Stimulated activated CD4-positive, alpha-beta T cell treated with anti-CD3 and anti-CD28 coated beads, Interleukin-12 subunit alpha, Interleukin-12 subunit beta, amount 100 ng/mL, for 24 hours (primary cell): Measurements from ENCODE around the gene UGGT2.
A peak's percentile ranks its signal among the peaks of the same experiment; 100 is the strongest.
"Not testable (repeated sequence)": the region's sequence is repeated elsewhere in the genome, so short reads cannot be mapped to it uniquely, and the experiment has no call there.

Experiments
- DNase-seq, 2 experiments: peaks; one replicate each; pipeline ENCODE4 v3.0.0-alpha.2; 2020; ENCODE audit warnings: low read depth in 2 of 2

The UGGT2 gene

DNA sequence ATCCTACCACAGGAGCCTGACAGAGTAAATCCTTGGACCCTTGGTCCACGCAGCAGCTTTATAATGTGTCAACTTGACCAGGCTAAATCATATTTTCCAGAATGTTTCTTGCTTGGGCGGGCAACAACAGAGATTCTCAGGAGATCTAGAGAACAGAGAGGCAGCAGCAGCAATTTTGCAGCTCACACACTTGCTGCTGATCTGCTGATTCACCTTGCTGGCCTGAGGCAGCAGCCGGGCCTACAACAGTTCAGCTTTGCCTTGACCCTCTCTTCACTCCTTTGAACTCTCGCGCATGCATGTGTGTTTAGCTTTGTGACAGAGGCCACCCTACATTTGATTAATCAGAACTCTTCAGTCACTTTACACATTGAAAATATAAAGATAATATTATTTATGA, 159.3 kb downstream of the UGGT2 start:
- no peak for DNase-seq

DNA sequence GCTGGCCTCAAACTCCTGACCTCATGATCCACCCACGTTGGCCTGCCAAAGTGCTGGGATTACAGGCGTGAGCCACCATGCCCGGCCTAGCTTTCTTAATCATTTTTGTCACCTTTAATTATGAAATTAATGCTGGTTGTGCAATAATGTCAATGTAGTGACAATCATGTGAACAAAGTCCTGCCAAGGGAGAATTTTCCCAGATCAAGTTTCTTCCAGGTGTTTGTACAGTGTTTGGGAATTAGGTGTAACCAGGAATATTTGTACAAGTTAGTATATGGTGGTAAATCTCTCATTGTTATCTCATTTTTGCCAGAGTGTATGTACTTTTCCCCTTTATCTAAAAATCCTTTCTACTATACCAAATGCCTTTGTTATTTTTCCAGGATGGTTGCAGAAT, 171.1 kb downstream of the UGGT2 start:
- DNase-seq: no peak

DNA sequence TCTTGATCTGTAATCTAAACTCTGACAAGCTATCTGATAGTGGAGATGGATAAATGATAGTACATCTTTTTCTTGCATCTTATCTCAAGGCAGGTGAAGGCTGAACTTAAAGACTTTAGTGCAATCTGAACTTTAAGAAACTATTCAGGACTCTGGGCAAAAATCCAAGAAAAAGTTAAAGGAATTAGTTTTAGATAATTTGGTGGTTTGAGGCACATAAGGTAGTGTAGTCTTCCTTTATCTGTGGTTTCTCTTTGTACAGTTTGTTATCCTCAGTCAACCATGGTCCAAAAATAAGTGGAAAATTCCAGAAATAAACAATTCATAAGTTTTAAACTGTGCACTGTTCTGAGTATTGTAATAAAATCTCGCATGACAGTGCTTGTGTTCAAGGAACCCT, 172.9 kb downstream of the UGGT2 start:
- no peak for DNase-seq

DNA sequence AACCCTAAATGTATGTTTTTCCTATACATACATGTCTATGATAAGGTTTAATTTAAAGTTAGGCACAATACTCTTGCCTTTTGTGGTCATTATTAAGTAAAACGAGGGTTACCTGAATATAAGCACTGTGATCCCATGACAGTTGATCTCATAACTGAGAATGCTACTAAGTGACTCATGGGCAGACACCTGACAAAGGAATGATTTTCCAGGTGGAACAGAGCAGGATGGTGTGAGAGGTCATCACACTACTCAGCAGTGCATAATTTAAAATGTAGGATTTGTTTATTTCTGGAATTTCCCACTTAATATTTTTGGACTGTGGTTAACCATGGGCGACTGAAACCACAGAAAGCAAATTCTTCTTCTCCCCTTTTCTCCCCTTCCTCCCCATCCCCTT, 178.9 kb downstream of the UGGT2 start:
- DNase-seq: no peak

DNA sequence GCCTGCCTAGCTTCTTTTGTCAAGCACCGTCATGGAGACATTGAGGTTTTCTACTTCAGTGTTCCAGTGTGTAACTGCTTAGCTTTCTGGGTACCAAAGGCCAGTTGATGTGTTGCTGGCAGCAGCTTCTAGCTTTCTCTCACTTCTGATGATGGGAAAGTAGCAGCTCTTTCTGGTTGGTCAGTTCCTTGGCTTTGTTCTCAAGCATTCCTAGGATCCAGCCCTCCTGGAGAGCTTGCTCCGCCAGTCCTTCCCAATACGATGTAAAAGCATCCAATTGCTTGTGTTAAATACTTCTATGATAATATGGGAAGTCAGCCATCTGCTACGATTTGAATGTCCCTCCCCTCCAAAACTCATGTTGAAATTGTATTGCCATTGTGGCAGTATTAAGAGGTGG, 182.8 kb downstream of the UGGT2 start:
- no peak for DNase-seq

DNA sequence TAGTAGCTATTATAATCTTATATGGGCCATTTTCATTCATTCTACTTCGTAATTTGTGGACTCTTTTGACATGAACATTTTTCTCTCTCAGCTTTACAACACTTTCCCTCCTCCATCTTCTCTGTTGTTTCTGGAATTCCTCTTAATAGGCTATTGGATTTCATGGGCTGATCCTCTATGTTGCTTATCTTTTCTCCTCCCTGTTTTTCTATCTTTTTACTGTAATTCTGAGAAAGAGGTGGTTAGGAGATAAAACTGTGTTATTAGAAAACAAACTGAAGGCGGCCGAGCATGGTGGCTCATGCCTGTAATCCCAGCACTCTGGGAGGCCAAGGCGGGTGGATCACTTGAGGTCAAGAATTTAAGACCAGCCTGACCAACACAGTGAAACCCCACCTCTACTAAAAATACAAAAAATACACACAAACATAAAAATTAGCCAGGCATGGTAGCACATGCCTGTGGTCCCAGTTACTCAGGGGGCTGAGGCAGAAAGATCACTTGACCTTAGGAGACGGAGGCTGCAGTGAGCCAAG, 188.1 kb downstream of the UGGT2 start:
- DNase-seq: no peak

DNA sequence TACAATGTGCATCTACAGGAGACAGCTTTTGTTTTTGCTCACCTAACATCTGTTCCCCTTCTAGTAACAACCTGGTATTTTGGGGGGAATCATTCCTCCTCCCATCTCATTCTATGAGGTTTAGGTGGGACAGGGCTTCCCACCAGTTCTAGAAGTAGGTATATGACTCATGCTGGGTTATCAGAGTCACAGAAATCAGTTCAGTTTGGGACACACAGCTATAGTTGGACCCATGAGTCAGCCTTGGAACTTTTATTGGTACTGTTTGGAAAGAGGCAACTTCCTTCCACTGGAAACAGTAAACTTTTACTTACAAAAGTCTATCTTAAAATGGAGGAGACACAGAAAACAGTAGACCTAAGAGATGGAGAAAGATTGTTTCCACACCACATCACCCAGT, 190.8 kb downstream of the UGGT2 start:
- no peak for DNase-seq

DNA sequence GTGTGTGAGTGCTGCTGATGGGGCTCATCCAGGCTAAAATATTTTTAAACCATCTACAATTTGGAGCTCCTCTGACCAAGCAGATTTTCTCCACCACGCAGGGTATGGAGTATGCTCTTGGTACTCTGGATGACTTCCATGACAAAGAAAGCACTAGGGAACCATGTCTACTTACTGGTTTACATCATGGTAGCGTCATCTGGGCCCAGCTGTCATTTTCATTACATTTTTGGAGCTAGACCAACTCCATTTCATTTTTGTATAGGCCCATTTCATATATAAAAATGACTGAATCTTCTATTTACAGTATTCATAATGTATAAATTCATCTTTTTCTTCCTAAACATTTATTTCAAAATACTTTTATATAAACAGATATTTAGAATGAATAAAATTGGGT, 191.9 kb downstream of the UGGT2 start:
- DNase-seq: no peak

DNA sequence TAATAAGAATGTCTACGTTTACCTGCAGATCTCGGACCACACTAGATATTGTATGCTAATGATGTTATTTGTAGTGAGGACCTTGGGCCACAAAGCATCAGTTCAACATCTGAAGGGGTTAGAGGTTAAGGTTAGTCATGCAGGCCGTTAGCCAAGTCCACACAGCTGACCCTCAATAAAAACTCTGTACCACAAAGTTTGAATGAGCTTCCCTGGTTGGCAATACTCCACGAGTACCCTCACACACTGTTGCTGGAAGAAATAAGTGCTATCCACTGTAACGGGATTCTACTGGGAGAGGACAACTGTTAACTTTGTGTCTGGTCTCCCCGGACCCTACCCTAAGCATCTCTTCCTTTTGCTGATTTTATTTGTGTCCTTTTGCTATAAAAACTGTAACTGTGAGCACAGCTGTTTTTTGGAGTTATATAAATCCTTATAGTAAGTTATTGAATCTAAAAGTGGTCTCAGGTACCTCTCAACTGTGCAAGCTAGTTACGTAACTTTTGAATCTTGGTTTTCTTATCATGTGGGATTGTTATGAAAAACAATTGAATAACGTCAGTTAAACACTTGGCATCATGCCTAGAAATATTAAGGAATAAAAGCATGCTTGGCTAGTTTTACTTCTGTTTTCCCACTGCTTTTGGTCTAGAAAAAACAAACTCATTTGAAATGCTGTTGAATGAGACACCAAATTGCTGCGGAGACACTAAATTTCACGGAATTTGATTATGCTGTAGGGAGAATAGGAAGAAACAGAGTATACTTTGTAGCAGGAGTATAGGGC, 194.7 kb downstream of the UGGT2 start:
- DNase-seq: no peak

DNA sequence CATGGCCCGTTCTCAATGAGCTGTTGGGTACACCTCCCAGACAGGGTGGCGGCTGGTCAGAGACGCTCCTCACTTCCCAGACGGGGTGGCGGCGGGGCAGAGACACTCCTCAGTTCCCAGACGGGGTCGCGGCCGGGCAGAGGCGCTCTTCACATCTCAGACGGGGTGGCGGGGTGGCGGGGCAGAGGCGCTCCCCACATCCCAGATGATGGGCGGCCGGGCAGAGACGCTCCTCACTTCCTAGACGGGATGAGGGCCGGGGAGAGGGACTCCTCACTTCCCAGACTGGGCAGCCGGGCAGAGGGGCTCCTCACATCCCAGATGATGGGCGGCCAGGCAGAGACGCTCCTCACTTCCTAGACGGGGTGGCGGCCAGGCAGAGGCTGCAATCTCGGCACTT, 207.5 kb downstream of the UGGT2 start:
- DNase-seq: not testable (repeated sequence)

DNA sequence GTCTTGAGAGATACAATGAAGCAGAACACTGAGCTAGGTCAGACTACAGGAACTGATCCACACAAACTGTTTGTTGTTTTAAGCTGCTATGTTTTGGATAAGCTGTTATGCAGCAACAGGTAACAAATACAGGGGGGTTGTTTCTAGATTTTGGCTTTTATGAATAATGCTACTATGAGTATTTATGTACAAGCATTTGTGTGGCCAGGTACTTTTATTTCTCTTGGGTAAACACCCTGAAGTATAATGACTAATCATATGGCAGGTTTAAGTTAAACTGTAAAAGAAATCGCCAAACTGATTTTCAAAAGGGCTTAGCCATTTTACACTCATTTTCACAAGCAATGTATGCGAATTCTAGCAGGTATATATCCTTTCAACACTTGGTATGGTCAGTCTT, 210.3 kb downstream of the UGGT2 start:
- no peak for DNase-seq

DNA sequence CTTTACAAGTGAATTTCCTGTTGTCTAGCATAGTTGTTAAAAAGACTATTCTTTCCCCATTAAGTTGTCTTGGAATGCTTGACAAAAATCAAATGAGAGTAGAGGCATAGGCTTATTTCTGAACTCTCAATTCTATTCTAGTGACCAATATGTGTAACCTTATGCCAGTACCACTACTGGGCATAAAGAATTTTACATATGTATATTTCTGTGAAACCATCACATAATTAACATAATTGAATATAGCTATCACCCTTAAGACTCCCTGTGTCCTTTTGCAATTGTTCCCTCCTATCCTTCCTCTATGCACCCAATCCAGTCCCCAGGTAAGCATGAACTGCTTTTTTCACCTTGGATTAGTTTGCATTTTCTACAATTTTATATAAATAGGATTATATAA, 211.3 kb downstream of the UGGT2 start:
- DNase-seq: no peak

DNA sequence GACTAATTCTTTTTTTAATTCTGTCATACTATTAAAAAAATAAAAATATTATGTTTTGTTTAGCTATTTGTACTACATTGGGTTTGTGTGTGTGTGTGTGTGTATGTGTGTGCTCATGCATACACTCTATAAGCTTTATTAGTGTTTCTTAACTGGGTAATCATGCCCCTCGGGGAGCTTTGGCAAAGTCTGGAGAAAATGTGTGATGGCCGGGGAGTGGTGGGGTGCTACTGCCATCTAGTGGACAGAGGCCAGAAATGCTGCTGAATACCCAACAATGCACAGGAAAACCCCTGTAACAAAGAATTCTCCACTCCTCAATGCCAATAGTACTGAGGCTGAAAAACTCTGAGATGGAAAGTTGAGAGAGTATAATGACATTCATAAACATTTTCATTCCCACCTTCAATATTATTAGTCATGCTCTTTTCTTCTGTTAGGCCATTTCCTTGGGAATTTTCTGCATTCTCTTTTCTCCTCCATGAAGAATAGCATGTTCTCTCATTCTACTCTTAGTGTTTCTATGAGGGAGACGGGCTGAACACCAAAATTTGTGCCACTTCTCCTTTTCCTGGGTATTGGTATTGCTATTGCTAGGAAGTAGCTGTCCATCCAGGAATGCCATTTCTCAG, 219.0 kb downstream of the UGGT2 start:
- peak; percentile 45 to 47 for DNase-seq

DNA sequence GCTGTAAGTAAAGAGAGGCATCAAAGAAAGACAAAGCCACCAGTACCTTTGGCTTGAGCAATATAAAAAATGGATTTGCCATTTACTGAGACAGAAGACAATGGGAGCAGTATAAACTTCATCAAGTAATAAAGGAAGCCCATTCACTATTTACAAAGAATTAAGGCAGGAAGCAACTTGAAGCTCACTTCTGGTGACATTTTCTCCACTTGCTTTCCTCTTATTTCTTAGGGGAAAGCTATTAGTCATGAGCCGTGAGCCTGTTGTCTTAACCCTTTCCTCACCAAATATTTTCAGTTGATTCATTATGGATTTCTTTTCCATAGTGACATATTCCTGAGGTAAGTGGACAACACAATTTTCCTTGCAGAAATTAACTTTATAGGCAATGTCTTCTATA, 219.5 kb downstream of the UGGT2 start:
- no peak for DNase-seq

DNA sequence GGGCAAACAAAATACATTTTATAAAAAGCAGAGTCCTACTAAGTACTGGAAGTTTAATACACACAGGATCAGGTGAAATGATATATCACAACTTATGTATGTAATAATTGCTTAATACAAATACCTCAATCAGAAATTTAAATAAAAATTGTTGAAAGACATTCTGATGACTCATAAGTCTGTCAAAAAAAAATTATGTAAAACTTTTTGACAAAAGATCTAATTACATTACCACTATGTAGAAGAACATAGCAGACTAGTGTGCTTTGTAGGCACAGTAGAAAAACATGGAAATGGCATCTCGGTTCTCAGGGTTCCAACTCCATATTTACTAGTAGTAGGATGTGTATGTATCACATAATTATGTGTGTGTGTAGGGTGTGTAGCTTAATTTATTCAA, 220.1 kb downstream of the UGGT2 start:
- no peak for DNase-seq

DNA sequence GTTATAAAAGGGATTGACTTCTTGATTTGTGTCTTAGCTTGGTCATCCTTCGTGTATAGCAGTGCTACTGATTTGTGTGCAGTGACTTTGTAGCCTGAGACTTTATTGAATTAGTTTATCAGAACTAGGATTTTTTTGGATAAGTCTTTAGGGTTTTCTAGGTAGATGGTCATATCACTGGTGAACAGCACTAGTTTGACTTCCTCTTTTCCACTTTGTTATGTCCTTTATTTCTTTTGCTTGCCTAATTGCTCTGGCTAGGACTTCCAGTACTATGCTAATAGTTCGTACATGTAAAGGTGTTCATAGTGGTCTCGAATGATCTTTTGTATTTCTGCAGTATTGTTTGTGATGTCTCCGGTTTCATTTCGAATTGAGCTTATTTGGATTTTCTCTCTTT, 230.9 kb downstream of the UGGT2 start:
- DNase-seq: no peak

DNA sequence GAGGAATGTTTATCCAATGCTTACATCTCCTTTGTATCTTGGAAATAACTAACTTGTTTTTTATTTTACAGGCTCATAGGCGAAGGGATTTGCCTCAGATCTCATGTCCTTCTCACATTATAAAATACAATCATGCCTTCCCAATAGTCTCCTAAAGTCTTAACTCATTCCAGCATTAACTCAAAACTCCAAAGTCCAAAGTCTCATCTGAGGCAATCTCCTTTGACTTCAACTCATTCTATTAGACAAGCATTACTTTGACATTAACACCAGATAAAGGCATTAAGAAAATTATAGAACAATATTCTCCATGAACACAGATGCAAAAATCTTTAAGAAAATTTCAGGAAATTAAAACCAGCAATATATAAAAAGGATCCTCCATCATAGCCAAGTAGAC, 238.7 kb downstream of the UGGT2 start:
- DNase-seq: no peak

DNA sequence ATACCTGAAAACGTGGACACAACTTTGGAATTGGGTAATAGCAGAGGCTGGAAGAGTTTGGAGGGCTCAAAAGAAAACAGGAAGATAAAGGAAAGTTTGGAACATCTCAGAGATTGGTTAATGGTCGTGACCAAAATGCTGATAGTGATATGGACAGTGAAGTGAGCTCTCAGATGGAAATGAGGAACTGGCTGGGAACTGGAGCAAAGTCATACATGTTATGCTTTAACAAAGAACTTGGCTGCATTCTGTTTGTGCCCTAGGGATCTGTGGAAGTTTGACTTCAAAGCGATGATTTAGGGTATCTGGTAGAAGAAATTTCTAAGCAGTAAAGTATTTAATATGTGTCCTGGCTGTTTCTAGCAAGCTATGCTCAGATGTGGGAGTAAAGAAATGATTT, 240.1 kb downstream of the UGGT2 start:
- no peak for DNase-seq

DNA sequence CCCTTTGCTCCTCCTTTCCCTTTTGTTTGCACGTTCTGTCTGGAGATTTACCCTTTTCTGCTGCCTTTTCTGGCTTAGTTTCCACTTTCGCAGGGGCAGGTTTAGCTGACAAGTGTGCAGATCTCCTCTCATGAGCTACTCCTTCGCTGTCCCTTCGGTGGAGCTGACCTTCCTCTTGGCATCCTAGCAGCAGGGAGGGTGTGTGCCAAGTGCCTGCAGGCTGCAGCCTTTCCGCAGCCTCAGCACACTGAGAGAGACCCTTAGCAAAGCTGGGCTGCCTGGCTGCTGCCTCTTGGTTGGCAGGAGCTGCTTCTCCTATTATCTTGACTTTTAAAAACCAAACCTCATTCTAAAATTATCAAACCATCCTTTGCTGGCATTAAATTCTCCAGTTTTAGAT, 243.8 kb downstream of the UGGT2 start:
- no peak for DNase-seq

DNA sequence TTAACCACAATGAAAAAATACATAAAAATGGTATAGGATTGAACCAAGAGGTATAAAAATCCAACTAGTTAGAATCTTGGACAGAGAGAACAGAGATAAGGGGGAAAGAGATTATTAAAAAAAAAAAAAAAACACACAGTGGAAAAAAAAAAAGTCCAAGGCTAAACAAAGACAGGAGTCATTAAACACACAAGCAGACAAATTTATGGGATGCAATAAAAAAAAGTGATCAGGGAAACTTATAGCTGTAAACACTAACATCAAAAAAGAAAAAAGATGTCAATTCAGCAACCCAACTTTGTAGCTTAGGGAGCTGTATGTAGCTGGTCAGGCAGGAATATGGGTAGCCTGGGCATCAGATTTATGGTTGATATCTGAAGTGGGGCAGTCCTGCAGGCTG, 247.3 kb downstream of the UGGT2 start:
- no peak for DNase-seq

DNA sequence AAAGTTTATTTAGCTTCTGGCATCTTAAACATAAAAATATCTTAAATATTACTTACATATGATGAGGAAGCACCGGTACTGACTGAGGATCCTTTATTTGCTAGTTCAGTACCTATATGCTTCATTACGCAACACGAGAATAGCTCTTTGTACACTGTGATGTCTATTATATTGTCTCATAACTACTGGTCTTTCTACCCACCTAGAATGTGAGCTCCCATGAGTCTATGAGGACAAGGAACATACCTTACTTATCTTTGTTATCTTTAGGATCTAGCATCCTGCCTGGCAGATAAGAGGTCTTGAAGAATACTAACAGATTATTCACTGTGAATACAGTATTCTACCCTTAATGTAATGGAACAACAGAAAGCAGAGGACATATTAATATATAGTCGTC, 251.4 kb downstream of the UGGT2 start:
- no peak for DNase-seq

DNA sequence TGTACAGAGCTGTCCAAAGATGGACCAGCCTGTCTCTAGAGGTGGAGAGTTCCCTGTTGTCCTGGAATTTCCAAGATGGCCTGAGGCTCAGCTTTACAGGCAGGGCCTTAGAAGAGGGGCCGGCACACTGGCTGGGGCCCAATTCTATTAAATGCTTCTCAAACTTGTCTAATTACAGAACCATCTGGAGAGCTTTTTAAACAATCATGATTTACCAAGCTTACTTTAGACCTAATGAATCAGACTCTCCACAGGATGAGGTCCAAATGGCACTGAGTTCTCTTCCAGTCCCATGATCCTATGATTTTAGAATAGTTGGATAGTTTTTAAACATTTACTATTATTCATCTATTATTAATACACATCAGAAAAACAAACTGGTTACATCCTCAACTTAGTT, 252.8 kb downstream of the UGGT2 start:
- no peak for DNase-seq

DNA sequence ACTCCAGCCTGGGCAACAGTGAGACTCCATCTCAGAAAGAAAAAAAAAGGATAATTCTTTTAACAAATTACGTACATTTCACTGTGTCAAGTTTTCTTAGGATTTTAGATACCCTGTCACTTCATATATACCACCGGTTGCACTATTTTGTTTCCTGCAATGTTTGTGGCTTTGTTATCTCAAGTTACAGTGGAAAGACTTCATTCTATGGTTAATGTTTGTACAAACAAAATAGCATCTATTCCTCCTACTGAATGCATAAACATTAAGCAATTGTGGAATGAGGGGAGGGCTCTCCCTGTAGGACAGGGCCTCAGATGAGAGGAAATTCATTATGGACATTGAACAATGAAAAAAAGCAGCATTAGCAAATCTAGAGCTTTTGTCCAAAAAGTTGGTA, 256.2 kb downstream of the UGGT2 start:
- DNase-seq: no peak

DNA sequence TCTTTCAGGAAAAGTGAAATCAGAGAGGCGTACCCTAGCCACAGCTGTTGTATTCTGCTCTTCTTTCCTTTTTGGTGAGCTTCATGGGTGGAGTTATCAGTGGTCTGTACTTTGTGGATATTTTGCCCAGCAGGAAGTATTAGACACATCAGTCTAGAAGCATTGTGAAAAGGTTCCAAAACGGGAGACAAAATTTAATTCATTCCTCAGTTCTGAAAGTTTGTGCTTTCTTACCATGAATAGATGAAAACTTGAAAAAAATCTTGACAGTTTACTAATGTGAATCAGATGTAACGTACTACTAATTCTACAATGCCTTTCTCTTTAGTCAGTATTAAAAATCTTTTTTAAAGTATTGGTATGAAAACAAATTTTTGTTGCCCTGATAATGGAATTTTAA, 259.4 kb downstream of the UGGT2 start:
- DNase-seq: no peak
